IMR-90 (cell line): ENCODE measurements around the gene CYSRT1. TPM values are rescaled to one million over a fixed set of nuclear protein-coding genes. Genes with fewer than 3 reads are reported as not detected.

Experiments
- ATAC-seq: fragments of 200-7000 bp; cut with Tn5 transposase; 2 replicates; pipeline ENCODE4 v1.9.1; 2020; ENCODE audit warnings: low read depth, mild to moderate bottlenecking, moderate library complexity
- BruUV-seq: library from RNA; stranded (reverse); fragments of 400-500 nt; replicated peaks from 2 replicates; lab custom pipeline; 2021; lab: Mats Ljungman, UMichigan
- CTCF ChIA-PET: fragments of 300-600 bp; formaldehyde crosslinking; extraction: SDS; loops from one replicate; lab custom pipeline; 2021; ENCODE audit warnings: antibody characterized with exemption; lab: Yijun Ruan, JAX
- POLR2A ChIA-PET: fragments of 300-600 bp; sonication (Branson Sonifier 250); formaldehyde crosslinking; loops from one replicate; lab custom pipeline; 2022; ENCODE audit warnings: antibody characterized with exemption; ENCODE audit not compliant: unreplicated experiment; lab: Charles Lee
- DNase-seq: peaks from one replicate; pipeline ENCODE4 v3.0.0; 2013
- H2AFZ ChIP-seq: replicated peaks from 2 replicates; pipeline ENCODE3; 2013; ENCODE audit warnings: low read length, mild to moderate bottlenecking; ENCODE audit not compliant: poor library complexity
- H2AK5ac ChIP-seq: 2 replicates; pipeline ENCODE4 v1.6.1; 2013; ENCODE audit warnings: low read depth, low read length, inconsistent platforms
- H2AK9ac ChIP-seq: replicated peaks from 2 replicates; pipeline ENCODE3; 2013; ENCODE audit warnings: mild to moderate bottlenecking, low read depth, low read length, moderate library complexity; ENCODE audit not compliant: poor library complexity
- H2BK120ac ChIP-seq: 2 replicates; pipeline ENCODE4 v1.6.1; 2013; ENCODE audit warnings: low read depth, low read length, inconsistent platforms
- H2BK15ac ChIP-seq: 3 replicates; pipeline ENCODE4 v1.6.1; 2013; ENCODE audit warnings: low read depth, low read length, inconsistent platforms
- H2BK20ac ChIP-seq: 2 replicates; pipeline ENCODE4 v1.6.1; 2013; ENCODE audit warnings: low read depth, mild to moderate bottlenecking, inconsistent platforms, low read length, moderate library complexity
- H2BK5ac ChIP-seq: 2 replicates; pipeline ENCODE4 v1.6.1; 2013; ENCODE audit warnings: mild to moderate bottlenecking, low read depth, low read length, inconsistent platforms; ENCODE audit not compliant: poor library complexity, severe bottlenecking
- H3K14ac ChIP-seq: replicated peaks from 2 replicates; pipeline ENCODE4 v1.6.1; 2013; ENCODE audit warnings: low read depth, low read length, inconsistent platforms
- H3K18ac ChIP-seq: 2 replicates; pipeline ENCODE4 v1.6.1; 2013; ENCODE audit warnings: low read depth, low read length, control low read depth
- H3K23ac ChIP-seq: 2 replicates; pipeline ENCODE4 v1.6.1; 2013; ENCODE audit warnings: low read depth, low read length, inconsistent platforms
- H3K27ac ChIP-seq: 2 replicates; pipeline ENCODE4 v1.5.1; 2013; ENCODE audit warnings: mild to moderate bottlenecking, control low read depth, low read length; ENCODE audit not compliant: insufficient read depth
- H3K27me3 ChIP-seq: 2 replicates; pipeline ENCODE4 v1.6.1; 2013; ENCODE audit warnings: low read length; ENCODE audit not compliant: control insufficient read depth, insufficient read depth
- H3K36me3 ChIP-seq: 2 replicates; pipeline ENCODE4 v1.6.1; 2013; ENCODE audit warnings: low read length, mixed read lengths; ENCODE audit not compliant: control insufficient read depth, insufficient read depth
- H3K4ac ChIP-seq: 2 replicates; pipeline ENCODE4 v1.6.1; 2013; ENCODE audit warnings: low read depth, low read length, inconsistent platforms
- H3K4me1 ChIP-seq: 2 replicates; pipeline ENCODE4 v1.6.1; 2013; ENCODE audit warnings: low read length, mixed read lengths; ENCODE audit not compliant: control insufficient read depth, insufficient read depth
- H3K4me2 ChIP-seq: 2 replicates; pipeline ENCODE4 v1.6.1; 2013; ENCODE audit warnings: low read depth, mild to moderate bottlenecking, control low read depth, low read length, moderate library complexity
- H3K4me3 ChIP-seq: 2 replicates; pipeline ENCODE4 v1.5.1; 2013; ENCODE audit warnings: low read depth, mild to moderate bottlenecking, control low read depth, low read length, moderate library complexity; ENCODE audit not compliant: insufficient read depth
- H3K56ac ChIP-seq: 2 replicates; pipeline ENCODE4 v1.6.1; 2013; ENCODE audit warnings: low read length, inconsistent platforms; ENCODE audit not compliant: insufficient read depth; ENCODE audit errors: extremely low read depth
- H3K79me1 ChIP-seq, 2 experiments: 2 replicates each; pipeline ENCODE4 v1.6.1; 2013; ENCODE audit warnings: low read length in 2 of 2, inconsistent platforms in 1 of 2, low read depth in 1 of 2
- H3K9ac ChIP-seq: 2 replicates; pipeline ENCODE4 v1.6.1; 2013; ENCODE audit warnings: low read depth, low read length, control low read depth
- H3K9me1 ChIP-seq: 2 replicates; pipeline ENCODE4 v1.6.1; 2013; ENCODE audit warnings: low read length, inconsistent platforms; ENCODE audit not compliant: insufficient read depth
- H3K9me3 ChIP-seq: 2 replicates; pipeline ENCODE4 v1.6.1; 2013; ENCODE audit warnings: low read length; ENCODE audit not compliant: control insufficient read depth, insufficient read depth
- H4K20me1 ChIP-seq: 2 replicates; pipeline ENCODE4 v1.6.1; 2013; ENCODE audit warnings: low read length, inconsistent platforms; ENCODE audit not compliant: insufficient read depth
- H4K5ac ChIP-seq: 2 replicates; pipeline ENCODE4 v1.6.1; 2013; ENCODE audit warnings: mild to moderate bottlenecking, low read depth, low read length, control low read depth
- H4K8ac ChIP-seq, 2 experiments: 2 replicates each; pipeline ENCODE4 v1.6.1; 2013; ENCODE audit warnings: low read depth in 2 of 2, low read length in 2 of 2, control low read depth in 1 of 2, inconsistent platforms in 1 of 2
- H4K91ac ChIP-seq: 2 replicates; pipeline ENCODE4 v1.6.1; 2013; ENCODE audit warnings: low read depth, low read length, inconsistent platforms; ENCODE audit not compliant: insufficient read depth
- BHLHE40 ChIP-seq: fragments of 150-350 bp; IDR thresholded peaks from 2 replicates; pipeline ENCODE4 v1.6.1; 2016; ENCODE audit warnings: mild to moderate bottlenecking, low read depth, low read length
- CHD1 ChIP-seq: IDR thresholded peaks from 2 replicates; pipeline ENCODE4 v1.6.1; 2012; ENCODE audit warnings: low read depth, low read length, improper control_type of control experiment
- MAFK ChIP-seq: IDR thresholded peaks from 2 replicates; pipeline ENCODE4 v1.6.1; 2012; ENCODE audit warnings: low read depth, low read length, improper control_type of control experiment
- MAZ ChIP-seq: IDR thresholded peaks from 2 replicates; pipeline ENCODE4 v1.6.1; 2012; ENCODE audit warnings: low read depth, mild to moderate bottlenecking, low read length, improper control_type of control experiment, moderate library complexity, borderline replicate concordance
- RCOR1 ChIP-seq: IDR thresholded peaks from 2 replicates; pipeline ENCODE4 v1.6.1; 2012; ENCODE audit warnings: mild to moderate bottlenecking, low read length, improper control_type of control experiment; ENCODE audit not compliant: insufficient replicate concordance
- RFX5 ChIP-seq: IDR thresholded peaks from 2 replicates; pipeline ENCODE4 v1.8.0; 2012; ENCODE audit warnings: low read depth, mild to moderate bottlenecking, low read length, moderate library complexity
- WGBS, 2 experiments: methylation state at CpG; one replicate each; pipeline versions ENCODE4 v1.1.5 to v1.1.7; 2013; ENCODE audit warnings: missing lambda C conversion rate in 2 of 2; ENCODE audit not compliant: insufficient read length in 1 of 2; ENCODE audit errors: extremely low coverage in 2 of 2; 5-methylcytosine and 5-hydroxymethylcytosine counted together
- dilution Hi-C: fragments of 300-500 bp; cut with HindIII; formaldehyde crosslinking; loops from one replicate; pipeline ENCODE4 v1.14.3; 2018; ENCODE audit warnings: low sequenced_read_pairs; ENCODE audit not compliant: unreplicated experiment
- in situ Hi-C: fragments of 300-500 bp; cut with MboI; formaldehyde crosslinking; loops from 3 replicates; pipeline ENCODE4 v1.14.3; 2019; ENCODE audit warnings: low sequenced_read_pairs, inconsistent platforms, mixed read lengths
- intact Hi-C: fragments of 100-400 bp; cut with micrococcal nuclease; formaldehyde crosslinking; loops from 2 replicates; pipeline ENCODE4 v1.10.0; 2022
- polyA plus RNA-seq, 3 experiments: library from polyadenylated mRNA; depleted of rRNA; stranded (reverse); fragments of >200 nt; gene quantifications; 2 replicates each; pipeline ENCODE4 v1.2.3, GENCODE V29; 2012; ENCODE audit warnings: low replicate concordance in 1 of 3
- total RNA-seq: library from RNA; depleted of rRNA; stranded (reverse); fragments of >200 nt; gene quantifications from 2 replicates; pipeline ENCODE4 v1.2.3, GENCODE V29; 2012
- TF ChIP-seq, protein P1 (sequence below): fragments of 150-350 bp; IDR thresholded peaks from 2 replicates; pipeline ENCODE4 v1.6.1; 2017; ENCODE audit warnings: mild to moderate bottlenecking, antibody characterized with exemption, low read length, low read depth
- TF ChIP-seq, protein P2 (sequence below): fragments of 150-350 bp; IDR thresholded peaks from 2 replicates; pipeline ENCODE4 v1.6.1; 2016; ENCODE audit warnings: low read depth, mild to moderate bottlenecking, low read length, moderate library complexity, borderline replicate concordance

Gene CYSRT1
- total and polyA plus RNA-seq, 2 of the 4 experiments (the other 2 are of a cell fraction): 0.18 to 0.84 TPM

DNA sequence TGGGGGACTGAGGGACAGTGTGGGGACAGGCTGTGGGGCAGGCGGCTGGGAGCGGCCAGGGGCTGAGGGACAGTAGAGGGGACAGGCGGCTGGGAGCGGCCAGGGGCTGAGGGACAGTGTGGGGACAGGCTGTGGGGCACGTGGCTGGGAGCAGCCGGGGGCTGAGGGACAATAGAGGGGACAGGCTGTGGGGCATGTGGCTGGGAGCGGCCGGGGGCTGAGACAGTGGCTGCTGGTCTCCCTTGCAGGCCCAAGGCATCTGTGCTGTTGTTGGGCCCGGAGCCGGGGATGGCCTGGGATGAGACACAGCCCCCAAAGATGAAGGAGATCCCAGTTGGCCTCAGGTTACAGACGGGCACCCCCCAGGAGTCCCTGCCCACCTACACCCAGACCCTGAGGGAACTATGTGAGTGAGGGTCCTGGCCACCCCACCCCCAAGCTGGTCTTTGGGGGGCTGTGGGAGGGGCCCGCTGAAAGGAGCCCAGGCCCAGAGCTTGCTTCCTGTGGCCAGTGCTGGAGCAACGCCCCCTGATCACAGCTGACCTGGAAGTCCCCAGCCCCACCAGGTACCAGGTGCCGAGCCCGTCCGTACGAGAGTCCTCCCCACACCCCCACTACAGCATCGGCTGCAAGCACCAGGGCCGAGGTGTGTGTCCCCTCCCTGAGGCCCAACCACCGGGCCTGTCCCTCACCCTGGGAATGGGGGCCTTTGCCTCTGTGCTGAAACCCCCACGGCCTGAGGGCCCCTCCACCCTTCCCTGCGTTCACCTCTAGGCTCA lies 26.7 kb downstream of the CYSRT1 start:
- peaks cover 10% of the 10 kb centered on the region for H4K20me1 ChIP-seq
- H3K9me1 ChIP-seq: no peaks in the 10 kb centered on the region
- H2BK15ac ChIP-seq: no peak overlapping the region
- no peak overlapping the region for H3K4me3 ChIP-seq
- H3K9me3 ChIP-seq: no peaks in the 10 kb centered on the region
- H4K91ac ChIP-seq: no peak overlapping the region
- no peak overlapping the region for H2AK9ac ChIP-seq
- H3K14ac ChIP-seq: no peak overlapping the region
- no peak overlapping the region for H2AK5ac ChIP-seq
- H2BK5ac ChIP-seq: no peak overlapping the region
- intact Hi-C loops (no loop called here), in situ Hi-C loops (no loop called here), dilution Hi-C loops (no loop called here)
- H2BK120ac ChIP-seq: no peak overlapping the region
- no peak overlapping the region for H3K27ac ChIP-seq
- ChIA-PET POLR2A (no interaction called here), CTCF (no interaction called here)
- no peak for ATAC-seq
- no TSS peak for BruUV-seq
- H2AFZ ChIP-seq: no peak overlapping the region
- peaks cover 13% of the 10 kb centered on the region for H3K4me1 ChIP-seq
- H3K36me3 ChIP-seq: peaks cover 4% of the 10 kb centered on the region
- H3K4me2 ChIP-seq: no peak overlapping the region
- peaks cover 4 to 20% of the 10 kb centered on the region in 2 experiments; a peak in 3 of 4 replicates for H3K79me1 ChIP-seq
- no peak overlapping the region for H3K56ac ChIP-seq
- 82% methylated on average over 12 of the region's 22 CpGs; no CpG with 5 or more reads in 1 of the 2 experiments for WGBS, 2 experiments
- no peak overlapping the region for H3K4ac ChIP-seq
- no peak for DNase-seq
- H3K9ac ChIP-seq: no peak overlapping the region
- H3K18ac ChIP-seq: no peak overlapping the region
- H2BK20ac ChIP-seq: no peak overlapping the region
- H3K27me3 ChIP-seq: no peaks in the 10 kb centered on the region
- H4K8ac ChIP-seq: no peak overlapping the region
- TF ChIP-seq BHLHE40 (no peak), RFX5 (no peak), RCOR1 (no peak), MAZ (no peak), CHD1 (no peak), MAFK (no peak)
- TF ChIP-seq, protein P1, sequence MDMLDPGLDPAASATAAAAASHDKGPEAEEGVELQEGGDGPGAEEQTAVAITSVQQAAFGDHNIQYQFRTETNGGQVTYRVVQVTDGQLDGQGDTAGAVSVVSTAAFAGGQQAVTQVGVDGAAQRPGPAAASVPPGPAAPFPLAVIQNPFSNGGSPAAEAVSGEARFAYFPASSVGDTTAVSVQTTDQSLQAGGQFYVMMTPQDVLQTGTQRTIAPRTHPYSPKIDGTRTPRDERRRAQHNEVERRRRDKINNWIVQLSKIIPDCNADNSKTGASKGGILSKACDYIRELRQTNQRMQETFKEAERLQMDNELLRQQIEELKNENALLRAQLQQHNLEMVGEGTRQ: no peak
- TF ChIP-seq, protein P2, sequence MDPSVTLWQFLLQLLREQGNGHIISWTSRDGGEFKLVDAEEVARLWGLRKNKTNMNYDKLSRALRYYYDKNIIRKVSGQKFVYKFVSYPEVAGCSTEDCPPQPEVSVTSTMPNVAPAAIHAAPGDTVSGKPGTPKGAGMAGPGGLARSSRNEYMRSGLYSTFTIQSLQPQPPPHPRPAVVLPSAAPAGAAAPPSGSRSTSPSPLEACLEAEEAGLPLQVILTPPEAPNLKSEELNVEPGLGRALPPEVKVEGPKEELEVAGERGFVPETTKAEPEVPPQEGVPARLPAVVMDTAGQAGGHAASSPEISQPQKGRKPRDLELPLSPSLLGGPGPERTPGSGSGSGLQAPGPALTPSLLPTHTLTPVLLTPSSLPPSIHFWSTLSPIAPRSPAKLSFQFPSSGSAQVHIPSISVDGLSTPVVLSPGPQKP: no peak
- no peak overlapping the region for H4K5ac ChIP-seq
- H3K23ac ChIP-seq: no peak overlapping the region
